Measurements from ENCODE around the gene DNMT1. TPM values are rescaled to one million over a fixed set of nuclear protein-coding genes. Genes with fewer than 3 reads are reported as not detected.

Gene DNMT1
- total RNA-seq, 1 experiment from 2014 or later, result 383 TPM

DNA sequence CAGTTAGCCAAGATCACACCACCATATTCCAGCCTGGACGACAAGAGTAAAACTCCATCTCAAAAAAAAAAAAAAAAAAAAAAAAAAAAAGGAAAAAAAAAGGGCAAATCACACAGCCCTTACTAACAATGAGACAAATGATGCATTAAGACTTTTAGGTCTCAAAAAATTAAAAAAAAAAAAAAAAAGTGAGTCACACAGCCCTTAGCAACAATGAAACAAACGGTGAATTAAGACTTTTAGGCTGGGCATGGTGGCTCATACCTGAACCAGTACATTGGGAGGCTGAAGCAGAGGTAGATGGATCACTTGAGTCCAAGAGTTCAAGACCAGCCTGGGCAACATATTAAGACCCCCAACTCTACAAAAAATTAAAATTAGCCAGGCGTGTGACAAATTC is 42.7 kb downstream of the DNMT1 start:
- peaks cover 95% of the 10 kb centered on the region for H3K36me3 ChIP-seq (ENCODE audit: insufficient read depth, low read length, poor library complexity, severe bottlenecking)
- CTCF ChIA-PET, result no interaction called here
- TF ChIP-seq CTCF (conservative IDR thresholded peaks at IDR 0.05; ENCODE audit: low read depth, low read length), result no peak
- TF ChIP-seq EZH2 (IDR thresholded peaks at IDR 0.05; ENCODE audit: borderline replicate concordance, low read depth, low read length, poor library complexity, severe bottlenecking), result no peak

GRCh38 chr19:10151521-10151920 is 43.2 kb downstream of the DNMT1 start:
- Histone ChIP-seq H3K36me3 (ENCODE audit: insufficient read depth, low read length, poor library complexity, severe bottlenecking) (peaks cover 95% of the 10 kb centered on the region), H3K27ac (ENCODE audit: low read depth, low read length, poor library complexity, severe bottlenecking) (no peak overlapping the region), H3K27me3 (replicated peaks; ENCODE audit: insufficient read depth, low read depth, low read length, poor library complexity) (no peaks in the 10 kb centered on the region), H3K4me1 (ENCODE audit: insufficient read depth, low read length, poor library complexity, severe bottlenecking) (no peaks in the 10 kb centered on the region), H3K4me3 (ENCODE audit: low read depth, low read length, poor library complexity, severe bottlenecking) (no peak overlapping the region), H3K9me3 (ENCODE audit: low read depth, low read length, poor library complexity, severe bottlenecking) (no peaks in the 10 kb centered on the region)
- intact Hi-C loops (cut with micrococcal nuclease; ENCODE audit: unreplicated experiment), result no loop called here
- BruUV-seq (replicated peaks), result no TSS peak
- no peak for DNase-seq (ENCODE audit: low spot score)
- CTCF ChIA-PET, result interaction anchor here (0.6 kb wide), 1 partner anchor 151 kb away, joined by 9 read pairs; no protein-coding TSS in a partner anchor
- TF ChIP-seq CTCF (conservative IDR thresholded peaks at IDR 0.05; ENCODE audit: low read depth, low read length) (no peak), EZH2 (IDR thresholded peaks at IDR 0.05; ENCODE audit: borderline replicate concordance, low read depth, low read length, poor library complexity, severe bottlenecking) (no peak)
- POLR2A ChIA-PET (ENCODE audit: low non-redundant PET), result no interaction called here

More for the DNA sequence above, 42.7 kb downstream of the DNMT1 start:
- DNase-seq (ENCODE audit: low spot score), result no peak
- Histone ChIP-seq H3K9me3 (ENCODE audit: low read depth, low read length, poor library complexity, severe bottlenecking) (no peaks in the 10 kb centered on the region), H3K4me1 (ENCODE audit: insufficient read depth, low read length, poor library complexity, severe bottlenecking) (no peaks in the 10 kb centered on the region), H3K27ac (ENCODE audit: low read depth, low read length, poor library complexity, severe bottlenecking) (no peak overlapping the region), H3K4me3 (ENCODE audit: low read depth, low read length, poor library complexity, severe bottlenecking) (no peak overlapping the region), H3K27me3 (replicated peaks; ENCODE audit: insufficient read depth, low read depth, low read length, poor library complexity) (no peaks in the 10 kb centered on the region)
- POLR2A ChIA-PET (ENCODE audit: low non-redundant PET), result no interaction called here
- intact Hi-C loops (cut with micrococcal nuclease; ENCODE audit: unreplicated experiment), result no loop called here
- BruUV-seq (replicated peaks), result no TSS peak

DNA sequence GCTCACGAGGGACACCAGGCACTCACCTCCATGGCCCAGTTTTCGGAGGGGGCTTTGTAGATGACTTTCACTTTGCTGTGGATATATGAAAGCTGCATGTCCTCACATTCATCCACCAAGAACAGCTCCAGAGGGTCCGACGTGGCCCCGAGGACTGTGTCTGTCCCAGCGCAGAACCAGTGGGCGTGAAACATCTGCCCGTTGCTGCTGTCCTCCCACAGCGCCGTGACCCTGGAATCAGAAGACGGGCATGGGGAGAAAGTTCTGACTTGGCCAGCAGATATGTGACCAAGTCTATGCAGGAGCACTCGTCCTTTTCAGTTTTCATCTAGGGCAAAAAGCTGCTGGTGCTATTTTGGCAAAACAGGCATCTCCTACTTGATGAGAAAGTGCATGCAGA is 45.3 kb downstream of the DNMT1 start:
- H3K36me3 ChIP-seq (ENCODE audit: insufficient read depth, low read length, poor library complexity, severe bottlenecking), result peaks cover 95% of the 10 kb centered on the region

More for the DNA sequence above, 45.3 kb downstream of the DNMT1 start:
- Histone ChIP-seq H3K27ac (ENCODE audit: low read depth, low read length, poor library complexity, severe bottlenecking) (no peak overlapping the region), H3K9me3 (ENCODE audit: low read depth, low read length, poor library complexity, severe bottlenecking) (no peaks in the 10 kb centered on the region), H3K27me3 (replicated peaks; ENCODE audit: insufficient read depth, low read depth, low read length, poor library complexity) (no peaks in the 10 kb centered on the region), H3K4me1 (ENCODE audit: insufficient read depth, low read length, poor library complexity, severe bottlenecking) (no peaks in the 10 kb centered on the region), H3K4me3 (ENCODE audit: low read depth, low read length, poor library complexity, severe bottlenecking) (no peak overlapping the region)
- POLR2A ChIA-PET (ENCODE audit: low non-redundant PET), result no interaction called here
- no peak for DNase-seq (ENCODE audit: low spot score)
- CTCF ChIA-PET, result no interaction called here
- intact Hi-C loops (cut with micrococcal nuclease; ENCODE audit: unreplicated experiment), result no loop called here
- BruUV-seq (replicated peaks), result no TSS peak
- no peak for TF ChIP-seq CTCF (conservative IDR thresholded peaks at IDR 0.05; ENCODE audit: low read depth, low read length)
- TF ChIP-seq EZH2 (IDR thresholded peaks at IDR 0.05; ENCODE audit: borderline replicate concordance, low read depth, low read length, poor library complexity, severe bottlenecking), result no peak

Data from A673 (cell line).